Measurements from ENCODE around the gene ARL13B. TPM values are rescaled to one million over a fixed set of nuclear protein-coding genes. Genes with fewer than 3 reads are reported as not detected.
"Not testable (repeated sequence)": the region's sequence is repeated elsewhere in the genome, so short reads cannot be mapped to it uniquely, and the experiment has no call there.

ARL13B gene
- 12.3 TPM for total RNA-seq (ENCODE audit: insufficient read depth, low replicate concordance)

GRCh38 chr3:93979850-93980676 lies at the start of gene ARL13B:
Gene ARL13B, plus strand, starts transcription at chr3:93980155. Its CDS starts 269 bp downstream, at chr3:93980424.
- DNase-seq (ENCODE audit: low spot score), result peak; percentile 100

GRCh38 chr3:93931597-93932229 lies 48.2 kb upstream of the ARL13B start:
- no peak for DNase-seq (ENCODE audit: low spot score)

GRCh38 chr3:93934366-93935046 lies 45.4 kb upstream of the ARL13B start:
- DNase-seq (ENCODE audit: low spot score), result no peak

- no peak for DNase-seq (ENCODE audit: low spot score)
Observed at GRCh38 chr3:93936549-93936948, 43.4 kb upstream of the ARL13B start.

- not testable (repeated sequence) for DNase-seq (ENCODE audit: low spot score)
Observed at GRCh38 chr3:93937485-93937884, 42.5 kb upstream of the ARL13B start.

- DNase-seq (ENCODE audit: low spot score), result not testable (repeated sequence)
Observed at GRCh38 chr3:93949958-93950357, 30.0 kb upstream of the ARL13B start.

- DNase-seq (ENCODE audit: low spot score), result no peak
Observed at GRCh38 chr3:93961026-93961425, 18.9 kb upstream of the ARL13B start.

- DNase-seq (ENCODE audit: low spot score), result no peak
Observed at GRCh38 chr3:93961489-93961888, 18.5 kb upstream of the ARL13B start.

- DNase-seq (ENCODE audit: low spot score), result no peak
Observed at GRCh38 chr3:93962798-93963197, 17.2 kb upstream of the ARL13B start.

- DNase-seq (ENCODE audit: low spot score), result not testable (repeated sequence)
Observed at GRCh38 chr3:93965106-93965505, 14.8 kb upstream of the ARL13B start.

GRCh38 chr3:93969443-93969842 lies 10.5 kb upstream of the ARL13B start:
- no peak for DNase-seq (ENCODE audit: low spot score)

- no peak for DNase-seq (ENCODE audit: low spot score)
Observed at GRCh38 chr3:93969997-93970396, 10.0 kb upstream of the ARL13B start.

GRCh38 chr3:93973131-93974126 lies 6.5 kb upstream of the ARL13B start, which contains the start of gene PROS1:
Gene PROS1, minus strand, starts transcription at chr3:93973896. Its CDS starts 147 bp downstream, at chr3:93973749.
- peak; percentile 94 for DNase-seq (ENCODE audit: low spot score)

- DNase-seq (ENCODE audit: low spot score), result no peak
Observed at GRCh38 chr3:93981649-93982048, 1.7 kb downstream of the ARL13B start.

- DNase-seq (ENCODE audit: low spot score), result no peak
Observed at GRCh38 chr3:93983408-93983807, 3.5 kb downstream of the ARL13B start.

GRCh38 chr3:93984618-93985017 lies 4.7 kb downstream of the ARL13B start:
- DNase-seq (ENCODE audit: low spot score), result no peak

- DNase-seq (ENCODE audit: low spot score), result no peak
Observed at GRCh38 chr3:93988283-93988682, 8.3 kb downstream of the ARL13B start.

GRCh38 chr3:93988764-93989163 lies 8.8 kb downstream of the ARL13B start:
- no peak for DNase-seq (ENCODE audit: low spot score)

GRCh38 chr3:93989241-93989640 lies 9.3 kb downstream of the ARL13B start:
- DNase-seq (ENCODE audit: low spot score), result no peak

GRCh38 chr3:93991631-93992030 lies 11.7 kb downstream of the ARL13B start:
- no peak for DNase-seq (ENCODE audit: low spot score)

GRCh38 chr3:93992207-93992606 lies 12.3 kb downstream of the ARL13B start:
- DNase-seq (ENCODE audit: low spot score), result no peak

Measured in umbilical cord (tissue), 2 donors.